Esophagus muscularis mucosa (tissue), 4 donors: ENCODE results near the gene MT1G. TPM values are rescaled to one million over a fixed set of nuclear protein-coding genes. Genes with fewer than 3 reads are reported as not detected.

Experiments used
- DNase-seq: peaks from one replicate; pipeline ENCODE4 v3.0.0-alpha.2; 2017; ENCODE audit errors: extremely low spot score
- H3K27ac ChIP-seq, 4 donors: fragments of 200-600 bp; sonication (generic); replicated peaks in 1 of 4; 1 replicate in 3 of 4; 2 replicates in 1 of 4; pipeline ENCODE4 v1.5.1; 2016 to 2019; ENCODE audit warnings: mild to moderate bottlenecking in 1 of 4
- H3K27me3 ChIP-seq, 4 donors: fragments of 200-600 bp; sonication (generic); one replicate each; pipeline versions ENCODE4 v1.5.1 to v1.6.0; 2016 to 2019
- H3K36me3 ChIP-seq, 4 donors: fragments of 200-600 bp; sonication (generic); one replicate each; pipeline ENCODE4 v1.5.1; 2016 to 2019
- H3K4me1 ChIP-seq, 4 donors: fragments of 200-600 bp; sonication (generic); one replicate each; pipeline ENCODE4 v1.5.1; 2016 to 2019
- H3K4me3 ChIP-seq, 4 donors: fragments of 200-600 bp; sonication (generic); 1 replicate in 2 of 4; 2 replicates in 2 of 4; pipeline ENCODE4 v1.5.1; 2016 to 2019; ENCODE audit warnings: mild to moderate bottlenecking in 4 of 4, moderate library complexity in 1 of 4
- H3K9me3 ChIP-seq, 4 donors: fragments of 200-600 bp; sonication (generic); 1 replicate in 3 of 4; 2 replicates in 1 of 4; pipeline ENCODE4 v1.5.1; 2016 to 2019
- EP300 ChIP-seq: sonication (generic); formaldehyde crosslinking; IDR thresholded peaks from one replicate; pipeline ENCODE4 v1.6.1; 2017; ENCODE audit warnings: antibody characterized with exemption
- POLR2A ChIP-seq: fragments of 450-650 bp; IDR thresholded peaks from one replicate; pipeline ENCODE4 v1.6.1; 2017; ENCODE audit warnings: antibody characterized with exemption, moderate library complexity, mild to moderate bottlenecking, low read depth
- POLR2AphosphoS5 ChIP-seq, 2 donors: sonication (generic); formaldehyde crosslinking; IDR thresholded peaks; one replicate each; pipeline ENCODE4 v1.6.1; 2017; ENCODE audit warnings: antibody characterized with exemption in 2 of 2
- WGBS: methylation state at CpG from one replicate; pipeline ENCODE4 v1.1.5; 2018; 5-methylcytosine and 5-hydroxymethylcytosine counted together
- intact Hi-C: fragments of 100-400 bp; cut with DNase I; formaldehyde crosslinking; loops from one replicate; pipeline ENCODE4 v1.15.1; 2023
- total RNA-seq, 4 donors: library from RNA; depleted of rRNA; stranded (reverse); fragments of >200 nt; gene quantifications; one replicate each; pipeline versions ENCODE4 v1.1.0 to v1.2.1, GENCODE V29; 2016
- TF ChIP-seq, protein P1 (sequence below), 3 experiments: fragments of 200-600 bp in 2 of 3; fragments of 450-650 bp in 1 of 3; sonication (generic) in 2 of 3; IDR thresholded peaks; one replicate each; pipeline ENCODE4 v1.5.1; 2017 to 2019; ENCODE audit warnings: antibody characterized with exemption in 3 of 3, mild to moderate bottlenecking in 2 of 3, moderate library complexity in 1 of 3

Gene MT1G
- total RNA-seq, 4 donors from 2014 or later, result 4.9 to 59.0 (median 19.0) TPM; not detected in 1

- Histone ChIP-seq H3K9me3 (peaks cover 0 to 3% (median 0%) of the 10 kb centered on the region in 4 donors), H3K36me3 (no peaks in the 10 kb centered on the region), H3K27ac (no peak overlapping the region), H3K4me3 (no peak overlapping the region), H3K27me3 (no peaks in the 10 kb centered on the region), H3K4me1 (peaks cover 3 to 10% (median 6%) of the 10 kb centered on the region in 4 donors)
- intact Hi-C loops, result no loop called here
- TF ChIP-seq EP300 (no peak), POLR2A (no peak), POLR2AphosphoS5 (IDR thresholded peaks at IDR 0.05) (no peak)
- TF ChIP-seq, protein P1, sequence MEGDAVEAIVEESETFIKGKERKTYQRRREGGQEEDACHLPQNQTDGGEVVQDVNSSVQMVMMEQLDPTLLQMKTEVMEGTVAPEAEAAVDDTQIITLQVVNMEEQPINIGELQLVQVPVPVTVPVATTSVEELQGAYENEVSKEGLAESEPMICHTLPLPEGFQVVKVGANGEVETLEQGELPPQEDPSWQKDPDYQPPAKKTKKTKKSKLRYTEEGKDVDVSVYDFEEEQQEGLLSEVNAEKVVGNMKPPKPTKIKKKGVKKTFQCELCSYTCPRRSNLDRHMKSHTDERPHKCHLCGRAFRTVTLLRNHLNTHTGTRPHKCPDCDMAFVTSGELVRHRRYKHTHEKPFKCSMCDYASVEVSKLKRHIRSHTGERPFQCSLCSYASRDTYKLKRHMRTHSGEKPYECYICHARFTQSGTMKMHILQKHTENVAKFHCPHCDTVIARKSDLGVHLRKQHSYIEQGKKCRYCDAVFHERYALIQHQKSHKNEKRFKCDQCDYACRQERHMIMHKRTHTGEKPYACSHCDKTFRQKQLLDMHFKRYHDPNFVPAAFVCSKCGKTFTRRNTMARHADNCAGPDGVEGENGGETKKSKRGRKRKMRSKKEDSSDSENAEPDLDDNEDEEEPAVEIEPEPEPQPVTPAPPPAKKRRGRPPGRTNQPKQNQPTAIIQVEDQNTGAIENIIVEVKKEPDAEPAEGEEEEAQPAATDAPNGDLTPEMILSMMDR (IDR thresholded peaks at IDR 0.05), result no peak
- WGBS, result 80% methylated on average over 4 of the region's 5 CpGs
- DNase-seq, result no peak
These were observed 29.7 kb upstream of the MT1G start for GRCh38 chr16:56697456-56698155.

DNA sequence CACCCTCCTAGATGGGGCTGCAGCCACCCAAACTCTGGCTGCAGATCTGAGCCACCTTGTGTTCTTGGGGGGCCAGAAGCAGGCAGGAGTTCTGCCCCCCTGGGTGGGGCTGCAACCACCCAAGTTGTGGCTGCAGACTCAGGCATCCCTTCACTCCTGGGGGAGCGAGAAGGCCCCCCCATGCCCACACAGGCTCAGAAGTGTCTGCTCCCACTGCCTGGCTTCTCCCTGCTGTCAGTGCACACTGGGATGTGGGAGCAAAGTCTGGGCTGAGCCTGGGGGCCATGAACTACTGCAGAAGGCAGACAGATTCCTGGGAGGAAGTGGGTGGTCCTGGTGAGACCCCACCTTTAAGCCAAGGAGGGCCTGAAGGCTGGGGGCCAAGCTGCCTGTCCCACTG lies 27.4 kb upstream of the MT1G start:
- TF ChIP-seq POLR2AphosphoS5 (IDR thresholded peaks at IDR 0.05) (no peak), EP300 (no peak), POLR2A (no peak)
- TF ChIP-seq, protein P1 (IDR thresholded peaks at IDR 0.05), result no peak
- DNase-seq, result no peak
- H3K9me3 ChIP-seq, result peaks cover 0 to 3% (median 0%) of the 10 kb centered on the region in 4 donors
- no peaks in the 10 kb centered on the region for H3K4me1 ChIP-seq
- no peak overlapping the region for H3K4me3 ChIP-seq
- H3K27me3 ChIP-seq, result no peaks in the 10 kb centered on the region
- no peak overlapping the region for H3K27ac ChIP-seq
- 60% methylated on average over 1 of the region's 1 CpG for WGBS
- intact Hi-C loops, result no loop called here
- no peaks in the 10 kb centered on the region for H3K36me3 ChIP-seq

DNA sequence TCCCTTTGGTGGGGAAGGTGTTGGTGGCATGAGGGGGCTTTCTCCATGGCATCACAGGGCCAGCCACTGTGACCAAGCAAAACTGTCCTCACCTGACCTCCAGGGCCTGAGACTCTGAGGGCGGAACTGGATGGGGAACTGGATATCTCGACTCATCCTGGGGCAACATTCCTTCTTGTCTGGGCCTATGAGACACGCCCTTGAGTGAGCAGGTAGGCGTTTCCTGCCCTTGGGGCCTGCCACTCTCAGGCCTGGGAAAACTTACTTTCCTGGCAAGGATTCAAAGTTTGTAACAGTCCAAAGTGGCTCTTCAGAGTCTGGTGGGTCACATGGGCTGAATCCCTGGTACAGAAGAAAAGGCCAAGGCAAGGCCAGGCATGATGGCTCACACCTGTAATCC lies 24.0 kb upstream of the MT1G start:
- Histone ChIP-seq H3K27me3 (no peaks in the 10 kb centered on the region), H3K4me1 (no peaks in the 10 kb centered on the region), H3K9me3 (peaks cover 0 to 3% (median 2%) of the 10 kb centered on the region in 4 donors), H3K36me3 (no peaks in the 10 kb centered on the region), H3K4me3 (no peak overlapping the region), H3K27ac (no peak overlapping the region)
- TF ChIP-seq, protein P1 (IDR thresholded peaks at IDR 0.05), result no peak
- TF ChIP-seq POLR2A, result no peak
- no peak for TF ChIP-seq EP300
- TF ChIP-seq POLR2AphosphoS5 (IDR thresholded peaks at IDR 0.05), result no peak
- 67% methylated on average over 1 of the region's 4 CpGs for WGBS
- intact Hi-C loops, result no loop called here
- DNase-seq, result no peak

GRCh38 chr16:56690420-56691122 lies 22.7 kb upstream of the MT1G start:
- Histone ChIP-seq H3K27ac (no peak overlapping the region), H3K4me1 (peaks cover 0 to 6% (median 3%) of the 10 kb centered on the region in 4 donors), H3K36me3 (no peaks in the 10 kb centered on the region), H3K27me3 (no peaks in the 10 kb centered on the region), H3K4me3 (no peak overlapping the region), H3K9me3 (peaks cover 0 to 7% (median 6%) of the 10 kb centered on the region in 4 donors)
- no peak for DNase-seq
- no peak for TF ChIP-seq POLR2AphosphoS5 (IDR thresholded peaks at IDR 0.05)
- TF ChIP-seq POLR2A, result no peak
- TF ChIP-seq, protein P1 (IDR thresholded peaks at IDR 0.05), result no peak
- no peak for TF ChIP-seq EP300
- intact Hi-C loops, result no loop called here
- WGBS, result 53% methylated on average over 3 of the region's 4 CpGs
